HFFc6 (cell line): ENCODE data around the gene FGR. TPM values are rescaled to one million over a fixed set of nuclear protein-coding genes. Genes with fewer than 3 reads are reported as not detected.

Source experiments
- DNase-seq: peaks from one replicate; pipeline ENCODE4 v3.0.0-alpha.2; 2018
- H3K27ac Mint-ChIP-seq: 2 replicates; pipeline ENCODE4 v1.8.0; 2020; ENCODE audit warnings: mild to moderate bottlenecking, mixed read lengths
- H3K27me3 Mint-ChIP-seq: 2 replicates; pipeline ENCODE4 v1.8.0; 2021; ENCODE audit warnings: mild to moderate bottlenecking, moderate library complexity, mixed read lengths; ENCODE audit not compliant: insufficient read depth
- H3K36me3 Mint-ChIP-seq: 2 replicates; pipeline ENCODE4 v1.8.0; 2021; ENCODE audit warnings: low read depth, mixed read lengths
- H3K4me1 Mint-ChIP-seq: 2 replicates; pipeline ENCODE4 v1.8.0; 2020; ENCODE audit warnings: low read depth, mixed read lengths
- H3K4me3 Mint-ChIP-seq: 2 replicates; pipeline ENCODE4 v1.8.0; 2020; ENCODE audit warnings: mild to moderate bottlenecking, moderate library complexity, mixed read lengths
- H3K9me3 Mint-ChIP-seq: 2 replicates; pipeline ENCODE4 v1.8.0; 2020; ENCODE audit warnings: mild to moderate bottlenecking, mixed read lengths
- CTCF ChIP-seq: fragments of 200-600 bp; sonication (generic); IDR thresholded peaks from 2 replicates; pipeline ENCODE4 v1.5.0; 2021; ENCODE audit warnings: antibody characterized with exemption, mild to moderate bottlenecking
- total RNA-seq, 6 experiments: library from RNA; stranded (reverse); fragmentation: NEBNext Ultra II Directional; extraction: Animal tissue kit (Norgen Biotek cat#: 25700); gene quantifications; 2 replicates in 1 of 6; 3 replicates in 5 of 6; pipeline ENCODE4 v1.2.3, GENCODE V29; 2021

Gene FGR
- total RNA-seq, 6 experiments from 2014 or later: not detected

- no peak overlapping the region; the same call in 1 of the 2 replicates for H3K27ac Mint-ChIP-seq
- no peak for DNase-seq
- no peaks in the 10 kb centered on the region for H3K27me3 Mint-ChIP-seq
- no peaks in the 10 kb centered on the region for H3K36me3 Mint-ChIP-seq
- no peaks in the 10 kb centered on the region for H3K9me3 Mint-ChIP-seq
- TF ChIP-seq CTCF: no peak
- H3K4me1 Mint-ChIP-seq: peaks cover 5% of the 10 kb centered on the region
- H3K4me3 Mint-ChIP-seq: no peak overlapping the region
Observed at GRCh38 chr1:27591622-27592021, 43.4 kb downstream of the FGR start.

DNA sequence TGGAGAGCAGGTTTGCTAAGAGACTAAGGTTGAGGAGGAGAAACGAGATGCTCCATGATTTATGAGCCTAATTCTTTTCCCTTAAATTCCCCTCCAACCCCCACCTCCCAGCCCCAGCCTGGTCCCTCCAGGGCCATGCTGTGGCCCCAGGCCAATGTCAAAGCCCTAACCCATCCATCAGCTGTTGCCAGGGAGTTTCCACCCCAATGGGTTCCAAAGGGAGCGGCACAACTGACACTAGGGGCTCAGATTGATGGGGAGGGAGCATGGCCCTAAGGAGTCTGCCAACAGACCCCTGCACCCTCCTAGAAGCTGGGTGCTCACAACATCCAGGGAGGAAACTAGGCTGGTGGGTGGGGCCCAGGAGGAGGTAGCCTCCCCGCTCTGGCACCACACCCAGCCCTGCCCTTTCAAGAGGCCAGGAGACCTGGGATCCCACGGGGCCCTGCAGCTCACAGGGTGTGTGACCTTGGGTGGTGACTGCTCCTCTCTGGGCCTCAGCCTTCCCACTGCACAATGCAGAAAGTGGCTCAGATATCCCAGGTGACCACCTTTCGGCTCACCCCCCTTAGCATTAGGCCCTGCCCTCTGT lies 44.0 kb downstream of the FGR start:
- no peaks in the 10 kb centered on the region for H3K36me3 Mint-ChIP-seq
- DNase-seq: no peak
- TF ChIP-seq CTCF: no peak
- peaks cover 5% of the 10 kb centered on the region for H3K4me1 Mint-ChIP-seq
- no peaks in the 10 kb centered on the region for H3K9me3 Mint-ChIP-seq
- no peak overlapping the region; the same call in none of the 2 replicates for H3K27ac Mint-ChIP-seq
- peak overlapping the region; percentile 31 for H3K4me3 Mint-ChIP-seq
- no peaks in the 10 kb centered on the region for H3K27me3 Mint-ChIP-seq

GRCh38 chr1:27589841-27590426 lies 45.1 kb downstream of the FGR start:
- TF ChIP-seq CTCF: no peak
- Mint-ChIP-seq H3K4me3 (no peak overlapping the region), H3K9me3 (no peaks in the 10 kb centered on the region), H3K36me3 (no peaks in the 10 kb centered on the region), H3K27ac (no peak overlapping the region; the same call in 1 of the 2 replicates), H3K4me1 (peaks cover 5% of the 10 kb centered on the region), H3K27me3 (no peaks in the 10 kb centered on the region)
- DNase-seq: no peak

DNA sequence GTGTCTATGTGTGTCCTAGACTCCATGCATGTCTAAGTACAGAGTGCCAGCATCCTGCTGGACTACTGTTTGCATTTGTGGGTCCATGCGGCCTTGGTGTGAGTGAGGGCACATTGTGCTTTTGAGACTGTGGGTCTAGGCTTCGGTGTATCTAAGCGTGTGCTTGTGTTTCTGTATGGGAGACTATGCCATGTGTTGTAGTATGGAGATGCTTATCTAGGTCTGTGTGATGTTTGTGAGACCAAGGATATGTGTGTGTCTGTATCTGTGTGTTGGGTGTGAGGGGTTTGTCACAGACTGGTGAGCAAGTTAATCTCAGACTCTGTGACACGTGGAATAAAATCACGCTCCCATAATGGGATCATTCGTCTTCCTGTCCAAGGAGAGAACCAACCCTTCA lies 45.5 kb downstream of the FGR start:
- H3K36me3 Mint-ChIP-seq: no peaks in the 10 kb centered on the region
- no peak overlapping the region for H3K4me3 Mint-ChIP-seq
- no peak for TF ChIP-seq CTCF
- no peaks in the 10 kb centered on the region for H3K27me3 Mint-ChIP-seq
- no peak overlapping the region for H3K27ac Mint-ChIP-seq
- H3K4me1 Mint-ChIP-seq: peaks cover 7% of the 10 kb centered on the region
- no peak for DNase-seq
- H3K9me3 Mint-ChIP-seq: no peaks in the 10 kb centered on the region

DNA sequence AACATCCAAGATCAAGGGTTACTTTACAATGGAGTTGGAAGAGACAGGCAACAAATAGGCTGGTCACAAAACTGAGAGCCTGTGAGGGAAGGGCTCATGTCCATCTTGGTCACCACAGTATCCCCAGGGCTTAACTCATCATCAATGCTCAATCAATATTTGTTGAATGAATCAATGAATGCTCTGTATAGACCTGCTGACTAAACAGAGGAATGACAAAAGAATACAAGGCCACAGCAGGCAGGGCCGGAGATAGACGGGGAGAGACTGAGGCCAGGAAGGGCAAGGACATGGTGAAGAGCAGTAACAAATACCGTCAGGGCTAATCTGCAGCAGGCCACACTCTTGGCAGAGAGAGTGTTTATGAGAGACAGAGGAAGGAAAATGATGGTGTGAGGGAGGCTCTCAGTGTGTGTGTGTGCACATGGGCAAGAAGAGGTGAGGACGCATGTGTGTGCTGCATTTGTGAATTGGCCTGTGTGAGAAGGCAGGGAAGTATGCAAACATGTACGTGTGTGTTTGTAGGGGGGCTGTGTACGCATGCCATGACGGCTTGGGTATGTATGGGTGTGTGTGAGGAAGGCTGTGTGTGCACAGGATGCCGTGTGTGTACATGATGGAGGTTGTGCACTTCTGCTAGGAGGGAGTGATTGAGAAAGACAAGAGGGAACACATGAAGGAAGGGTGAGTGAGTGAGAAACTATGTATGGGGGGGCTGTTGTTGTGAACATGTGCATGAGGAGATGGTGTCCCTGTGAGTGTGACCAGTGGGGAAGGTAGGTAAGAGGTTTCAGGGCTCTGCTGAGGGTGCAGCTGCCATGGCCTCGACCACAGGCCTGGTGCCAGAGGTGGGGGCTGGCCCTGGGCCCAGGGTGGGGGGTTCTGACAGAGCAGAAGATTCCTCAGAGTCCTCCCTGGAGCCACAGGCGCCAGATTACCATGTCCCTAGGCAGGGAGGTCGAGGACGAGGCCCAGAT lies 46.4 kb downstream of the FGR start:
- Mint-ChIP-seq H3K36me3 (no peaks in the 10 kb centered on the region), H3K9me3 (no peaks in the 10 kb centered on the region), H3K4me1 (peaks cover 16% of the 10 kb centered on the region), H3K27ac (no peak overlapping the region), H3K4me3 (no peak overlapping the region), H3K27me3 (no peaks in the 10 kb centered on the region)
- DNase-seq: peak; percentile 47
- TF ChIP-seq CTCF: no peak
